Psoas muscle (tissue), 8 donors: ENCODE measurements around the gene MRNIP. TPM values are rescaled to one million over a fixed set of nuclear protein-coding genes. Genes with fewer than 3 reads are reported as not detected.
A peak's percentile ranks its signal among the peaks of the same experiment; 100 is the strongest.

ENCODE experiments used
- ATAC-seq, 4 donors: fragments of 200-7000 bp; cut with Tn5 transposase; one replicate each; pipeline ENCODE4 v1.9.1; 2020; ENCODE audit warnings: moderate library complexity in 3 of 4, mild to moderate bottlenecking in 2 of 4
- DNase-seq, 2 donors: peaks; one replicate each; pipeline ENCODE4 v3.0.0-alpha.2; 2020
- H3K27ac ChIP-seq: fragments of 200-600 bp; one replicate; pipeline ENCODE4 v1.8.0; 2022
- H3K27me3 ChIP-seq, 3 donors: fragments of 200-600 bp in 1 of 3; one replicate each; pipeline versions ENCODE4 v1.6.1 to v1.8.0; 2013 to 2022; ENCODE audit warnings: low read length in 2 of 3, mild to moderate bottlenecking in 2 of 3, moderate library complexity in 1 of 3; ENCODE audit not compliant: insufficient read depth in 3 of 3
- H3K36me3 ChIP-seq, 2 donors: fragments of 200-600 bp in 1 of 2; one replicate each; pipeline versions ENCODE4 v1.6.1 to v1.8.0; 2013 to 2022; ENCODE audit warnings: low read depth in 1 of 2, mild to moderate bottlenecking in 1 of 2, moderate library complexity in 1 of 2; ENCODE audit not compliant: insufficient read depth in 1 of 2
- H3K4me1 ChIP-seq: fragments of 200-600 bp; one replicate; pipeline ENCODE4 v1.8.0; 2022
- H3K4me3 ChIP-seq: fragments of 200-600 bp; one replicate; pipeline ENCODE4 v1.8.0; 2022; ENCODE audit warnings: mild to moderate bottlenecking
- H3K9me3 ChIP-seq: fragments of 200-600 bp; one replicate; pipeline ENCODE4 v1.8.0; 2022
- CTCF ChIP-seq: fragments of 200-600 bp; IDR thresholded peaks from one replicate; pipeline ENCODE4 v1.8.0; 2022; ENCODE audit warnings: antibody characterized with exemption
- WGBS, 3 donors: extraction: QIAGEN DNeasy Blood & Tissue Kit; methylation state at CpG; one replicate each; pipeline versions ENCODE4 v1.1.6 to v1.1.7; 2013; 5-methylcytosine and 5-hydroxymethylcytosine counted together
- intact Hi-C, 2 donors: fragments of 100-400 bp; cut with DNase I; formaldehyde crosslinking; loops; one replicate each; pipeline versions ENCODE4 v1.11.0 to v1.14.2; 2022
- polyA plus RNA-seq, 3 donors: library from polyadenylated mRNA; stranded (reverse); fragments of 200-250 nt; gene quantifications; one replicate each; pipeline ENCODE4 v1.2.3, GENCODE V29; 2013
- total RNA-seq, 4 donors: library from RNA; stranded (reverse); fragmentation: NEBNext Ultra II Directional in 2 of 4; extraction: Animal tissue kit (Norgen Biotek cat#: 25700) in 2 of 4; gene quantifications; one replicate each; pipeline versions ENCODE4 v1.2.1 to v1.2.4, GENCODE V29; 2021 to 2023
- donor health status: healthy with polysubstance abuse.
- donor health status: DM: no; HTN: no; CAD: no; lungs with moderate emphysema.
- donor health status: Bipolar disorder and iron deficiency.
- donor health status: healthy.
- donor health status: DM: yes; HTN: yes; CAD: no.
- donor health status: DM: no; HTN: no; CAD: no.
- donor health status: DM: no; HTN: no; CAD: no.
- donor health status: DM: yes; HTN: yes; CAD: no.

MRNIP gene
- total and polyA plus RNA-seq, 7 donors = 2.1 to 30.4 (median 7.9) TPM

- no peak for DNase-seq
- no peak overlapping the region for H3K27ac ChIP-seq
- WGBS, 3 donors = 62 to 86% (median 70%) methylated on average over 3 of the region's 3 CpGs
Measured at GRCh38 chr5:179870952-179871351, 12.3 kb upstream of the MRNIP start.

GRCh38 chr5:179870403-179870903 lies 11.8 kb upstream of the MRNIP start:
- no peaks in the 10 kb centered on the region for H3K9me3 ChIP-seq
- ATAC-seq (peak; percentile 85 to 92 (median 86)), DNase-seq (peak; percentile 68 to 80)
- H3K4me3 ChIP-seq = no peak overlapping the region
- no peaks in the 10 kb centered on the region for H3K27me3 ChIP-seq
- intact Hi-C loops = loop anchor here in 1 of 2 donors (5.0 kb wide), 2 partner anchors 37 to 222 kb away; partner anchors contain the start of gene TBC1D9B
- peak; percentile 51 for TF ChIP-seq CTCF
- H3K27ac ChIP-seq = no peak overlapping the region
- peaks cover 0 to 94% of the 10 kb centered on the region in 2 donors for H3K36me3 ChIP-seq
- peaks cover 6% of the 10 kb centered on the region for H3K4me1 ChIP-seq
- 58 to 78% (median 70%) methylated on average over 17 of the region's 17 CpGs for WGBS, 3 donors

More at GRCh38 chr5:179870952-179871351, 12.3 kb upstream of the MRNIP start:
- intact Hi-C loops = loop anchor here in 1 of 2 donors (5.0 kb wide), 2 partner anchors 36 to 221 kb away; partner anchors contain the start of gene TBC1D9B
- Histone ChIP-seq H3K36me3 (peaks cover 0 to 93% of the 10 kb centered on the region in 2 donors), H3K4me3 (no peak overlapping the region), H3K9me3 (no peaks in the 10 kb centered on the region), H3K4me1 (peaks cover 6% of the 10 kb centered on the region), H3K27me3 (no peaks in the 10 kb centered on the region)
- ATAC-seq = peak in 1 of 4 donors; percentile 3
- no peak for TF ChIP-seq CTCF

- intact Hi-C loops = loop anchor here in 1 of 2 donors (5.0 kb wide), 2 partner anchors 37 to 222 kb away; partner anchors contain the start of gene TBC1D9B
- H3K4me1 ChIP-seq = peaks cover 6% of the 10 kb centered on the region
- H3K9me3 ChIP-seq = no peaks in the 10 kb centered on the region
- DNase-seq (no peak), ATAC-seq (no peak)
- no peaks in the 10 kb centered on the region for H3K27me3 ChIP-seq
- no peak for TF ChIP-seq CTCF
- peaks cover 2 to 94% of the 10 kb centered on the region in 2 donors for H3K36me3 ChIP-seq
- 90% methylated on average over 16 of the region's 16 CpGs for WGBS, 3 donors
- no peak overlapping the region for H3K27ac ChIP-seq
- no peak overlapping the region for H3K4me3 ChIP-seq
Measured at GRCh38 chr5:179869641-179870402, 11.2 kb upstream of the MRNIP start.

- Histone ChIP-seq H3K36me3 (peaks cover 3 to 94% of the 10 kb centered on the region in 2 donors), H3K9me3 (no peaks in the 10 kb centered on the region), H3K4me1 (peaks cover 6% of the 10 kb centered on the region), H3K27me3 (no peaks in the 10 kb centered on the region), H3K4me3 (no peak overlapping the region), H3K27ac (no peak overlapping the region)
- DNase-seq = no peak
- intact Hi-C loops = no loop called here
- TF ChIP-seq CTCF = no peak
- ATAC-seq = no peak
- 85 to 94% (median 86%) methylated on average over 5 of the region's 5 CpGs for WGBS, 3 donors
Measured at GRCh38 chr5:179869101-179869500, 10.5 kb upstream of the MRNIP start.
